Mucosa of descending colon (tissue), 3 donors: ENCODE data around the gene EPHA6. TPM values are rescaled to one million over a fixed set of nuclear protein-coding genes. Genes with fewer than 3 reads are reported as not detected.

ENCODE experiments used
- ATAC-seq: fragments of 200-7000 bp; cut with Tn5 transposase; one replicate; pipeline ENCODE4 v1.9.1; 2020; ENCODE audit warnings: mild to moderate bottlenecking, moderate library complexity
- DNase-seq, 3 donors: peaks; one replicate each; pipeline ENCODE4 v3.0.0-alpha.2; 2020
- H3K36me3 ChIP-seq: fragments of 200-600 bp; one replicate; pipeline ENCODE4 v1.8.0; 2021; ENCODE audit warnings: low read depth, mild to moderate bottlenecking
- H3K4me1 ChIP-seq: fragments of 200-600 bp; one replicate; pipeline ENCODE4 v1.8.0; 2021; ENCODE audit warnings: low read depth, mild to moderate bottlenecking
- H3K4me3 ChIP-seq: fragments of 200-600 bp; one replicate; pipeline ENCODE4 v1.8.0; 2021; ENCODE audit warnings: mild to moderate bottlenecking
- H3K9me3 ChIP-seq: fragments of 200-600 bp; one replicate; pipeline ENCODE4 v1.8.0; 2021; ENCODE audit warnings: mild to moderate bottlenecking
- intact Hi-C, 2 donors: fragments of 100-400 bp; cut with DNase I in 1 of 2; cut with micrococcal nuclease in 1 of 2; formaldehyde crosslinking; loops; one replicate each; pipeline versions ENCODE4 v1.11.0 to v1.11.1; 2022; cut with DNase I, micrococcal nuclease
- total RNA-seq, 3 donors: library from RNA; stranded (reverse); fragmentation: NEBNext Ultra II Directional in 2 of 3; extraction: Animal tissue kit (Norgen Biotek cat#: 25700) in 2 of 3; gene quantifications; one replicate each; pipeline versions ENCODE4 v1.2.1 to v1.2.4, GENCODE V29; 2021 to 2023
- TF ChIP-seq, protein P1 (sequence below): fragments of 200-600 bp; IDR thresholded peaks from one replicate; pipeline ENCODE4 v1.8.0; 2022; ENCODE audit warnings: antibody characterized with exemption, mild to moderate bottlenecking
- donor health status: DM: no; HTN: no; CAD: no; lungs with moderate emphysema.
- donor health status: DM: no; HTN: no; CAD: no.
- donor health status: DM: no; HTN: yes; CAD: no.

Gene EPHA6
- total RNA-seq, 3 donors from 2014 or later, result 0.55 to 24.8 (median 1.5) TPM

- Histone ChIP-seq H3K36me3 (no peaks in the 10 kb centered on the region), H3K4me1 (no peaks in the 10 kb centered on the region), H3K9me3 (no peaks in the 10 kb centered on the region), H3K4me3 (no peak overlapping the region)
- ATAC-seq (no peak), DNase-seq (no peak)
- TF ChIP-seq, protein P1, sequence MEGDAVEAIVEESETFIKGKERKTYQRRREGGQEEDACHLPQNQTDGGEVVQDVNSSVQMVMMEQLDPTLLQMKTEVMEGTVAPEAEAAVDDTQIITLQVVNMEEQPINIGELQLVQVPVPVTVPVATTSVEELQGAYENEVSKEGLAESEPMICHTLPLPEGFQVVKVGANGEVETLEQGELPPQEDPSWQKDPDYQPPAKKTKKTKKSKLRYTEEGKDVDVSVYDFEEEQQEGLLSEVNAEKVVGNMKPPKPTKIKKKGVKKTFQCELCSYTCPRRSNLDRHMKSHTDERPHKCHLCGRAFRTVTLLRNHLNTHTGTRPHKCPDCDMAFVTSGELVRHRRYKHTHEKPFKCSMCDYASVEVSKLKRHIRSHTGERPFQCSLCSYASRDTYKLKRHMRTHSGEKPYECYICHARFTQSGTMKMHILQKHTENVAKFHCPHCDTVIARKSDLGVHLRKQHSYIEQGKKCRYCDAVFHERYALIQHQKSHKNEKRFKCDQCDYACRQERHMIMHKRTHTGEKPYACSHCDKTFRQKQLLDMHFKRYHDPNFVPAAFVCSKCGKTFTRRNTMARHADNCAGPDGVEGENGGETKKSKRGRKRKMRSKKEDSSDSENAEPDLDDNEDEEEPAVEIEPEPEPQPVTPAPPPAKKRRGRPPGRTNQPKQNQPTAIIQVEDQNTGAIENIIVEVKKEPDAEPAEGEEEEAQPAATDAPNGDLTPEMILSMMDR, result no peak
- intact Hi-C loops, result no loop called here
Observed at GRCh38 chr3:97105989-97106651, 291.7 kb downstream of the EPHA6 start.

GRCh38 chr3:97106652-97106989 is 292.2 kb downstream of the EPHA6 start:
- DNase-seq, result no peak
- Histone ChIP-seq H3K4me1 (no peaks in the 10 kb centered on the region), H3K4me3 (no peak overlapping the region), H3K9me3 (no peaks in the 10 kb centered on the region), H3K36me3 (no peaks in the 10 kb centered on the region)
- TF ChIP-seq, protein P1, result no peak
- no peak for ATAC-seq
- intact Hi-C loops, result no loop called here

- TF ChIP-seq, protein P1, result no peak
- H3K4me3 ChIP-seq, result no peak overlapping the region
- no peaks in the 10 kb centered on the region for H3K4me1 ChIP-seq
- H3K9me3 ChIP-seq, result no peaks in the 10 kb centered on the region
- no peaks in the 10 kb centered on the region for H3K36me3 ChIP-seq
- intact Hi-C loops, result no loop called here
- ATAC-seq, result no peak
- no peak for DNase-seq
Observed at GRCh38 chr3:97108136-97108535, 293.7 kb downstream of the EPHA6 start.

- Histone ChIP-seq H3K36me3 (no peaks in the 10 kb centered on the region), H3K4me3 (no peak overlapping the region), H3K4me1 (no peaks in the 10 kb centered on the region), H3K9me3 (no peaks in the 10 kb centered on the region)
- ATAC-seq, result no peak
- no peak for DNase-seq
- intact Hi-C loops, result no loop called here
- TF ChIP-seq, protein P1, result no peak
Observed at GRCh38 chr3:97111244-97111643, 296.9 kb downstream of the EPHA6 start.

GRCh38 chr3:97121386-97121785 is 307.0 kb downstream of the EPHA6 start:
- TF ChIP-seq, protein P1, result no peak

More at GRCh38 chr3:97121386-97121785, 307.0 kb downstream of the EPHA6 start:
- no peak for ATAC-seq
- no peak for DNase-seq
- Histone ChIP-seq H3K36me3 (no peaks in the 10 kb centered on the region), H3K4me1 (no peaks in the 10 kb centered on the region), H3K9me3 (no peaks in the 10 kb centered on the region), H3K4me3 (no peak overlapping the region)
- intact Hi-C loops, result no loop called here
